ENCODE results near the gene CENPP.

Gene CENPP

DNA sequence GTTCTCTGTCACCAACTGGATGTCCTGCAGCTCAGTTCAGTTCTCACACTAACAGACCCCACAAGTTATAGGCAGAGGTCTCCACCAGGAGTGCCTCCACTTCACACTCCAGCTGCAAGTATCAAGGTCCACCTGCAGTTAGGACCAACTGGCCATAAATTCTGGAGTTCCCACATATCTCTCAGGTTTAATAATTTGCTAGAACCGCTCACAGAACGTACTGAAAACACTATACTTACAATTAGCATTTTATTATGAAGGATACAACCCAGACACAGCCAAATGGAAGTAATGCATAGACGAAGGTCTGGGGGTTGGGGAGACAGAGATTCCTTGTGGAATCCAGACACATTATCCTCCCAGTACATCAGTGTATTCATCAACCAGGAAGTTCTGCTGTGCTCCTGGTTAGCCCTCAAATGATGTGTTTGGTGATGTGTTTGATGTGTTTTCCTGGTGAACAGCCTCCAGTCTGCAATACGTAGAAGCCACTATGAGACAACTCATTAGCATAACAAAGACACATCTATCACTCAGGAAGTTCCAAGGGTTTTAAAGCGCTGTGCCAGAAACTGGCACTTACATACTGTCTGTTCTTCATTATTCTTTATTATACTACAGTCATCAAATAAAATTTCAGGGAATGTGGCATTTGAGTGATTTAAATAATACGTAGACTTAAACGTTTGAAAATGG, 53.3 kb downstream of the CENPP start:
- DNase-seq (ENCODE audit: low read depth, low spot score), result peak; percentile 83
- TF ChIP-seq POLR2AphosphoS5 (IDR thresholded peaks at IDR 0.05; ENCODE audit: borderline replicate concordance, low read depth, low read length) (peak; percentile 33; the same call in 1 of the 2 replicates), EZH2 (IDR thresholded peaks at IDR 0.05) (no peak), FOXP2 (optimal IDR thresholded peaks at IDR 0.05; ENCODE audit: control extremely low read depth, extremely low read length, insufficient read depth) (peak; percentile 73)
- Histone ChIP-seq H3K4me3 (peak overlapping the region; percentile 50), H3K27ac (peak overlapping the region; percentile 91), H3K9me3 (ENCODE audit: low read depth, low read length) (no peaks in the 10 kb centered on the region), H3K9ac (ENCODE audit: insufficient read length) (no peak overlapping the region), H3K36me3 (ENCODE audit: insufficient read depth, low read length) (no peaks in the 10 kb centered on the region)

DNA sequence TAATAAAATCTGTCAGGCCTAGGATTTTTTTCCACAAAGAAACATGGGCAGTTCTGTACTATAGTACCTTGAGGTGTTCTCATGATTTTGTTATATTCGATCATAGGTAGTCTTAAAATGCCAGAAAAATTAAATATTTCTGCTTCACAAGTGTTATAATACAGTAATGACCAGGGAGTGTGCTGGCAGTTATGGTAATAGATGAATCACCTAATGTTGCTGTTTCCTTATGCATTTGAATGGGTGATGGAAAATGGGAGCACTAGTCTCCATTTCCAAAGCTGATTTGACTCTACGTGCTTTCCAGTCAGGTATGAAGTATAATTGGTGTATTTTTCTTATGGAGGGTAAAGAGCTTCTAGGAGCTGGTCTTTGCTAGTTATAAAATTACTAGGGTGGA, 54.9 kb downstream of the CENPP start:
- Histone ChIP-seq H3K9me3 (ENCODE audit: low read depth, low read length) (no peaks in the 10 kb centered on the region), H3K4me3 (no peak overlapping the region), H3K27ac (peak overlapping the region; percentile 91; the same call in 1 of the 2 replicates), H3K9ac (ENCODE audit: insufficient read length) (no peak overlapping the region), H3K36me3 (ENCODE audit: insufficient read depth, low read length) (no peaks in the 10 kb centered on the region)
- no peak for DNase-seq (ENCODE audit: low read depth, low spot score)
- no peak for TF ChIP-seq FOXP2 (optimal IDR thresholded peaks at IDR 0.05; ENCODE audit: control extremely low read depth, extremely low read length, insufficient read depth)
- no peak for TF ChIP-seq POLR2AphosphoS5 (IDR thresholded peaks at IDR 0.05; ENCODE audit: borderline replicate concordance, low read depth, low read length)
- TF ChIP-seq EZH2 (IDR thresholded peaks at IDR 0.05), result no peak

DNA sequence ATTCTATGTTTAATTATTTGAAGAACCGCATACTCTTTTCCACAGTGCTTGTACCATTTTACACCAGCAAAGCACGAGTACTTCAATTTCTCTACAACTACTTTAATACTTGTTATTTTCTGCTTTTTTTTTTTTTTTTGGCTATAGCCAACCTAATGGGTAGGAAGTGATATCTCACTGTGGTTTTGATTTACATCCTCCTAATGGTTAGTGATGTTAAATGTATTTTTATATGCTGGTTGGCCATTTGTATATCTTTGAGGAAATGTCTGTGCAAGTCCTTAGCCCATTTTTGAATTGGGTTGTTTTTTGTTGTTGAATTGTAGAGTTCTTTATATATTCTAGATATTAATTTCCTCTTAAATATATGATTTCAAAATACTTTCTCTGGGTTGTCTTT, 56.0 kb downstream of the CENPP start:
- Histone ChIP-seq H3K36me3 (ENCODE audit: insufficient read depth, low read length) (no peaks in the 10 kb centered on the region), H3K27ac (no peak overlapping the region), H3K9me3 (ENCODE audit: low read depth, low read length) (no peaks in the 10 kb centered on the region), H3K4me3 (no peak overlapping the region), H3K9ac (ENCODE audit: insufficient read length) (no peak overlapping the region)
- DNase-seq (ENCODE audit: low read depth, low spot score), result no peak
- no peak for TF ChIP-seq EZH2 (IDR thresholded peaks at IDR 0.05)
- no peak for TF ChIP-seq FOXP2 (optimal IDR thresholded peaks at IDR 0.05; ENCODE audit: control extremely low read depth, extremely low read length, insufficient read depth)
- no peak for TF ChIP-seq POLR2AphosphoS5 (IDR thresholded peaks at IDR 0.05; ENCODE audit: borderline replicate concordance, low read depth, low read length)

DNA sequence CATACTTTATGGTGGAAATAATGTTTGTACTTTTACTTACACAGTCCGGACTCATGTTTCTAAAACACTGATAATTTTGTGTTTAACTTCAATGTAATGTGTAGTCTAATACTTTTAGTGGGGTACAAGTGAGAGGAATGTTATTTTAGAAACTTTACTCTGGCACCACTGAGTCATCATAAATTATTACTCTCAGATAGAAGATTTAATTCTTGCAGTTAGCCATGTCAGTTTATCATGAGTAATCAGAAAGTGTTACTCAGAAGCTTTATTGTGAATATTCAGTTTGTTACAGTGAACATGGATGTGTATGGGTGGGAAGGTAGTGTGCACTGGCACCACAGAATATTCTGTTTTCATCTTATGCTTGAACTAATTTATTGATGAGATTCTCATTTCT, 58.6 kb downstream of the CENPP start:
- Histone ChIP-seq H3K27ac (no peak overlapping the region), H3K9ac (ENCODE audit: insufficient read length) (no peak overlapping the region), H3K4me3 (no peak overlapping the region), H3K36me3 (ENCODE audit: insufficient read depth, low read length) (no peaks in the 10 kb centered on the region), H3K9me3 (ENCODE audit: low read depth, low read length) (no peaks in the 10 kb centered on the region)
- no peak for DNase-seq (ENCODE audit: low read depth, low spot score)
- TF ChIP-seq POLR2AphosphoS5 (IDR thresholded peaks at IDR 0.05; ENCODE audit: borderline replicate concordance, low read depth, low read length), result no peak
- TF ChIP-seq EZH2 (IDR thresholded peaks at IDR 0.05), result no peak
- TF ChIP-seq FOXP2 (optimal IDR thresholded peaks at IDR 0.05; ENCODE audit: control extremely low read depth, extremely low read length, insufficient read depth), result no peak

- TF ChIP-seq EZH2 (IDR thresholded peaks at IDR 0.05) (no peak), FOXP2 (optimal IDR thresholded peaks at IDR 0.05; ENCODE audit: control extremely low read depth, extremely low read length, insufficient read depth) (no peak), POLR2AphosphoS5 (IDR thresholded peaks at IDR 0.05; ENCODE audit: borderline replicate concordance, low read depth, low read length) (no peak)
- Histone ChIP-seq H3K4me3 (no peak overlapping the region), H3K36me3 (ENCODE audit: insufficient read depth, low read length) (no peaks in the 10 kb centered on the region), H3K9ac (ENCODE audit: insufficient read length) (no peak overlapping the region), H3K9me3 (ENCODE audit: low read depth, low read length) (no peaks in the 10 kb centered on the region), H3K27ac (no peak overlapping the region)
- no peak for DNase-seq (ENCODE audit: low read depth, low spot score)
Measured at GRCh38 chr9:92385001-92385400, 59.2 kb downstream of the CENPP start.

DNA sequence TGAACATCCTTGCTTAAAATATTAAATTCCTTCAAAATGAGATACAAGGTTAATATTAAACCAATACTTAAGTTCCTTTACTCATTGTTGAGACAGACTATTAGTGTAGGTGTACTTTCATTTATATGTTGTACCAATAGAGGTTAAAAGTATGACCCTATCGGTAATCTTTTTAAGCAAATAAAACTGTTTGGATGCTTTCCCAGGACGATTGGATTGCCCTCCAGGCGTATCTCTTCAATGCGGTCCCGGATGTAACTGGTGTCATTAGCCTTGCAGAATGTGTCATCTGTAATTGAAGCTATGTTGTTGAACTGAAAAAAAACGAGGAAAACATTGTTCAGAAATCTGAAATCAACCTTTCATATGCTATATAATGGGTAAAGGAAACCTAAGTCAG, 59.7 kb downstream of the CENPP start:
- Histone ChIP-seq H3K4me3 (no peak overlapping the region), H3K9me3 (ENCODE audit: low read depth, low read length) (no peaks in the 10 kb centered on the region), H3K27ac (no peak overlapping the region), H3K9ac (ENCODE audit: insufficient read length) (no peak overlapping the region), H3K36me3 (ENCODE audit: insufficient read depth, low read length) (no peaks in the 10 kb centered on the region)
- no peak for TF ChIP-seq FOXP2 (optimal IDR thresholded peaks at IDR 0.05; ENCODE audit: control extremely low read depth, extremely low read length, insufficient read depth)
- no peak for TF ChIP-seq EZH2 (IDR thresholded peaks at IDR 0.05)
- TF ChIP-seq POLR2AphosphoS5 (IDR thresholded peaks at IDR 0.05; ENCODE audit: borderline replicate concordance, low read depth, low read length), result no peak
- DNase-seq (ENCODE audit: low read depth, low spot score), result no peak

- H3K36me3 ChIP-seq (ENCODE audit: insufficient read depth, low read length), result no peaks in the 10 kb centered on the region
- TF ChIP-seq POLR2AphosphoS5 (IDR thresholded peaks at IDR 0.05; ENCODE audit: borderline replicate concordance, low read depth, low read length) (no peak), EZH2 (IDR thresholded peaks at IDR 0.05) (no peak), FOXP2 (optimal IDR thresholded peaks at IDR 0.05; ENCODE audit: control extremely low read depth, extremely low read length, insufficient read depth) (no peak)
- no peak overlapping the region for H3K9ac ChIP-seq (ENCODE audit: insufficient read length)
- DNase-seq (ENCODE audit: low read depth, low spot score), result no peak
- no peak overlapping the region for H3K27ac ChIP-seq
- no peaks in the 10 kb centered on the region for H3K9me3 ChIP-seq (ENCODE audit: low read depth, low read length)
- no peak overlapping the region for H3K4me3 ChIP-seq
Measured at GRCh38 chr9:92385953-92386352, 60.2 kb downstream of the CENPP start.

DNA sequence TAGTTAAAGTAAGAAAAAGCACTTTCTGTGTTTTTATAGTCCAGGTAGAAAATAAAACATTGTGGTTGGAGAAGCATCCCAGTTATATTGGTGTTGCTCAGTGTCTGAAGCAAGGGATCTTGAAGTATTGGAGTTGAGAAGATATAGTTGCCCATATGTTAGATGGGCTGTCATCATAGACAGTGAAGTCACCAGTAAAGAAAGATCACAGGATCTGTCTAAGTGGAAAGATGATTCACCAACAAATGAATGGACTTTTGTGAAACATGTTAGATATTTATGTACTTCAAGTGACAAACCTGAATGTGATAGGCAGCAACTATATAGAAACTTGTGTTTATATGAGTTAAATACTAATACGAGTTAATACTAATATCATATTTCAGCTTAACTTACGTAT, 66.9 kb downstream of the CENPP start:
- no peak overlapping the region for H3K4me3 ChIP-seq
- TF ChIP-seq EZH2 (IDR thresholded peaks at IDR 0.05) (no peak), FOXP2 (optimal IDR thresholded peaks at IDR 0.05; ENCODE audit: control extremely low read depth, extremely low read length, insufficient read depth) (no peak), POLR2AphosphoS5 (IDR thresholded peaks at IDR 0.05; ENCODE audit: borderline replicate concordance, low read depth, low read length) (no peak)
- H3K27ac ChIP-seq, result no peak overlapping the region

DNA sequence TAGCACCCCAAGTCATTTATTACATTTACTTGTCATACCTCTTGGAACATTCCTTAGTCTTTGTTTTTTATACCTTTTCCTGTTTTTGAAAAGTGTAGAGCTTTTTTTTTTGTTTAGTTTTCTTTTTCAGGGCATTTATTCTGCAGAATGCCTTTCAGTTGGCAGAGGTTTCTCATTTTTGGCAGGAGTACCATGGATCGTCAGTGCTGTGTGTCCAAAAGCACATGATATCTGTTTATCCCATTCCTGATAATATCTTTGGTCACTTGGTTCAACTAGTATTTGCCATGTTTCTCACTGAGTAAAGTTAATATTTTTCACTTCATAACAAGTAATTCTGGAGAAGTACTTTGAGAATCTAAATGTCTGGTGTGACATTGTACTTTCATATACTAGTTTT, 67.9 kb downstream of the CENPP start:
- H3K27ac ChIP-seq, result no peak overlapping the region
- no peak overlapping the region for H3K4me3 ChIP-seq
- TF ChIP-seq FOXP2 (optimal IDR thresholded peaks at IDR 0.05; ENCODE audit: control extremely low read depth, extremely low read length, insufficient read depth) (no peak), EZH2 (IDR thresholded peaks at IDR 0.05) (no peak), POLR2AphosphoS5 (IDR thresholded peaks at IDR 0.05; ENCODE audit: borderline replicate concordance, low read depth, low read length) (no peak)
- H3K9me3 ChIP-seq (ENCODE audit: low read depth, low read length), result no peaks in the 10 kb centered on the region
- H3K9ac ChIP-seq (ENCODE audit: insufficient read length), result no peak overlapping the region
- DNase-seq (ENCODE audit: low read depth, low spot score), result no peak
- no peaks in the 10 kb centered on the region; the same call in 1 of the 2 replicates for H3K36me3 ChIP-seq (ENCODE audit: insufficient read depth, low read length)

More for the DNA sequence above, 66.9 kb downstream of the CENPP start:
- H3K36me3 ChIP-seq (ENCODE audit: insufficient read depth, low read length), result no peaks in the 10 kb centered on the region; the same call in 1 of the 2 replicates
- H3K9me3 ChIP-seq (ENCODE audit: low read depth, low read length), result no peaks in the 10 kb centered on the region
- no peak overlapping the region for H3K9ac ChIP-seq (ENCODE audit: insufficient read length)
- no peak for DNase-seq (ENCODE audit: low read depth, low spot score)

Data from SK-N-MC (cell line).